ENCODE data around the gene RFX3.

RFX3 gene

DNA sequence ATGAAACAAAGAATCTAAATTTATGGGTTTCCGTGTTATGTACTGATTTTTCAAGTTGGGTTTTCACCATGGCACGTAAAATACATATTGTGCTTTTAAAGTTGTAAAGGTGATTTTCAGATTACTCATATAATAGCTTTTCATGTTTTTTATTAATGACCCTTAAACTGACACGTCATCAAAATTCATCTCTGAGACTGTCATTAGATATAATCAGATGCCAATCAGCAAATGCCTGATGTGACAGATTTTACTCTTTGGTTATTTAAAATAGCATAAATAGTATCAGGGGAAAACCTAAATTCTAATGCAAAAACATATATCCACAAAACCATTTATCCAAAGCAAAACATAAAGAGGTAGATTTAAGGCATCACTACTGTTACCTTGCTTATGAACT is 11.0 kb downstream of the RFX3 start:
- no peak overlapping the region for H3K4me3 ChIP-seq (ENCODE audit: low read depth, low read length)

DNA sequence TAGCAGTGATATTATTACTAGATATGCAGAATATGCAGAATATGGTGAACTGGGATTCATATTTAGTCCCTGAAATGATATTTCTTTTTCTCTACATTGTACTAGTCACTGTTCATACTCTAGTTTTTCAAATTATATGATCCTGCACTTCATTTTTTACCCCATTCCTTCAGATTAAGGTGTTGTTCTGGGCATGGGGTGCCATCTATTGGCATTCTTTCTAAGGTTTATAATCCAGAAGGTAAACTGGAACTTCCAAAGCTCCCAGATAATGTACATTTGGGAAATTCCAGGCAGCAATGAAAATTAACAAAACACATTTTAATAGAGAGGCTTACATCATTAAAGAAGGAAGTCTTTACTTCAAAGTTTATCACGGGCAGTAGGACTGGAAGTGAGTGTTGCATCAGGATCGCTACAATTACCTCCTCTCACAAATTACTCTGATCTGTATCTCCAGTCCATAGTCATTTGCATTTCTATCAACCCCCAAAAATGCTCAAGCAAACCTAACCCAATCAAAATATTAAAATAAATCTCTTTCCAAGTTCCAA is 12.5 kb downstream of the RFX3 start:
- H3K4me3 ChIP-seq (ENCODE audit: low read depth, low read length) = no peak overlapping the region

DNA sequence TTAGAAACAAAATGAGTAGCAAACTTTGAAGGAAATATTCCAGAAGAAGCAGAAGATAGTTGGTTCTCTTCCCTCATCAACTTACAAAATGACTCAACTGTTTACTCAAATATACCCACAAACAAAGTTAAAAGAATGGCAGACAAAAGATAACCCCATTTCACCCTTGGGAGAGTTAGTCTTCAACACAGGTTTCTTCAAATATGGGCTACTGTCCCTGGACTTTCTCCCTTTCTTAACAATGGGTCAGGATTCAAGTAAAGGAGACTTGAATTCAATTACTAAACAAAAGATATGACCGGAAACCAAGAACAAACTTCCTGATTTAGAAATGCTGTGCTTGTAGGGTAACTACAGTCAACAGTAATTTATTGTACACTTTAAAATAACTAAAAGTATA is 14.2 kb downstream of the RFX3 start:
- H3K4me3 ChIP-seq (ENCODE audit: low read depth, low read length) = no peak overlapping the region

DNA sequence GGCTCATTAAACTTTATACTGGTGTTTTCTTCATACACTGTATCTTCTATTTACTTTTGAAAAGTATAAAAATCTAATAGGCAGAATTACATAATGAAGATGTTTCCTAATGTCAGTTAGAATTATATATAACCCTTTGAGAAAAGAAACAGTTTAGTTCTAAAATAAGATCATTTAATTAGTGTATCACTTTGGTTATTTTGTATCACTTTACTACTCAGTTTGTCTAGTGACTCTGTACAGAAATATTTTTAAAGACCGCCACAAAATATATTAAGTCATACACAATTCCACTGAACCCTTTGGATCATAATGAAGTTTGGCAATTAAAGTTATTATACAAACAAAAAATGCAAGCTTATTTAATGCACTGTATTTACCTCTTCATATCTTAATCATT is 15.0 kb downstream of the RFX3 start:
- no peak overlapping the region for H3K4me3 ChIP-seq (ENCODE audit: low read depth, low read length)

DNA sequence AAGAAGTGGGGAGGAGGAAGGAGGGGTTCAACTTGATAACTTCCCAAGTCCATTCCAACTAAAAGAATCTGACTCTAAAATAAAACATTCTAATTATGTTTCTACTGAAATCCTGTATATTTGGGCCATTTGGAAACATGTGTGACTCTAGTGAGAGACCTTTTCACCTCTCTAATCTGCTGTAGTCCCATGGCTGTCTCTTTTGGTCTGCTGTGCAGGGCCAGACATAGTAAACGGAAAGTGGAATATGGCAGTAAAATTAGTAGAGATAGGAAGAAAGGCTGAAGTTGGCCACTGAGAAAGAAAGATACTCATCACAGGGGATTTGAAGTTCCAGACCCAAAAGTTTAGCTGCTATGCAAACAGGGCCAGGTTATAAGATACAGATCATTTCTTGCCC is 15.9 kb downstream of the RFX3 start:
- H3K4me3 ChIP-seq (ENCODE audit: low read depth, low read length) = no peak overlapping the region

DNA sequence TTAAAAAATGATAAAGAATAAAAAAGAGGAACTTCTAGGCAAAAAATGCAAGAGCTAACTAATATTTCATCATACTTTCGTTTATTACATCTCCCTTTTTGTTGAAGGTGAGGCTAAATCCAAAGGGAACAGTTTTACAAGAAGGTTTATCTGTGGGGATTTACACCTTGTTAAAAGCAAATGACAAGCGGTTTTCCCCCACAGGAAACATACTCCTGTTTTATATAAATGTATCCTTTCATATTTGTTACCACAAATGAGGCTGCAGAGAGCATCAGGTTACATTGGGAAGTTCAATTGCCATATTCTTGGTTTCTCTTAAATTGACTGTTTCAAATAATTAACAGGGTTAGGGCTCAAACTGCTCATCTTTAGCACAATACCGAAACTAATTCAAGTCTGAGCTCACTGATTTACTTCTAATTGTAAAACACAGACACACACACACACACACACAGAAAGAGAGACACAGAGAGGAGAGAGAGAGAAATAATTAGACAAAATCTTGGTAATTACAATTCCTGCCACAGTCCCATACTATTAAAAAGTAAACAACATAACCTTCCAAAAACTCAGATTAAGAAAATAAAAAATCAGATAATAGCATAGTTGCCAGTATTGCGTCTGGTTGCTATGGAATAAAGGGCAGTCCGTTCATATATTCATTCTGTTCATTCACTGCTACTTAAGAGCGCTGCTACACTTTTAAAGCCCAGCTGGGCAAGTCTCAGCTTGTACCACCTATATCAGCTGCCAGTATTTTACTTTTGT is 17.1 kb downstream of the RFX3 start:
- H3K4me3 ChIP-seq (ENCODE audit: low read depth, low read length) = no peak overlapping the region

DNA sequence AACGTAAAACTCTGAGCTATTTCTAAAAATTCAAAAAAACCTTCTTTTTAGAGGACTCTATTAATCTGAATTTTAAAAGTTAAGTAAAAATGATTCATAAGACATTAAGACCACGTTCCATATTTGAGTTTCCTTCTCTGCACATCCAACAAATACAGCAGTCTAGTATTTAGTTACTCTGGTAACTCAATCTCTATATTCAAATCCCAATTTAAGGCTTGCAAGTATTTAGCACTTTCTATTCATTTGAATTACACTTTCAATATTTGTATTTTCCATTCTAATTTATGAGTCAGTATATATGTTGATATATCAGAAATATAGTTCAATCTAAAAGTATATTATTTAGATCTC is 17.7 kb downstream of the RFX3 start:
- H3K4me3 ChIP-seq (ENCODE audit: low read depth, low read length) = no peak overlapping the region

DNA sequence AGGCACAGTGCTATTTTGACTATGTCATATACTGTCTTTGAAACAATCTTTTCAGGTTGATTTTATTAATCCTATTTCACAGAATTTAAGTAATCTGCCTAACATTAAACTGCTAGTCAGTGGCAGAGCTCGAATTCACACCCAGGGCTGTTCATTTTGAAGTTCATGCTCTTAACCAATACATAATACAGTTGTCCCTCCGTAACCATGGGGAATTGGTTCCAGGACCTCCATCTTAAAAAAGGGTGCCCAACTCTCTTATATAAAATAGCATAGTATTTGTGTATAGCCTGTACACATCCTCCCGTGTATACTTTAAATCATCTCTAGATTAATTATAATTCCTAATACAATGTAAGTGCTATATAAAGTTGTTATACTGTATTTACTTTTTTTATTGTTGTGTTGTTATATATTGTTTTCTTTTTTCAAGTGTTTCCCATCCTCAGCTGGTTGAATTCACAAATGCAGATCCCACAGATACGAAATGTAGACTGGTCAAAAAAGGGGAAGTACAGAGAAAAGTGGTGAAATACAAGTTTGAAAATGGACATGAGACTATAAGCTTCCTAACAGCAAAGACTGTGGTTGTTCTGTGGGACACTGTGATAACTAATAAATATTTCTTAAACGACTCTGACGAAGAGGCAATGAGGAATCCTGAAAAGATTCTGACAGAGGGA is 18.3 kb downstream of the RFX3 start:
- H3K4me3 ChIP-seq (ENCODE audit: low read depth, low read length) = no peak overlapping the region

DNA sequence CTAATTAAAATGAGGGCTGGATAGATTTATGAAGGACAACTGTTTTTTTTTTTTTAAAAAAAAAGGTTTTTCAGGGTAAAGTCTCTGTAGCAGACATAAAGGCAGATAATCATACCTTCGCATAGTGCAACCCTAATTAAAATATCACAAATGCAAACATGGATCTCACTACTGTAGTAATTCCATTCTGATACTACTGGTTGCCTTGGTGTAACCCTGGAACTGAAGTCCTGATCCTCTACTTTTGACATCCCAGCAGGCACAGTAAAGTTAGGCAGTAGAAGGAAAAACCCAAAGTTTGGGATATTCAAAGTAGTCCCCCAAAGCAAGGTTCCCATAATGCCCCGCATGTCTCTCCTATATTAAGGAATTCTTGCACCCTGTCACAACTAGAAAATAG is 19.6 kb downstream of the RFX3 start:
- no peak overlapping the region for H3K4me3 ChIP-seq (ENCODE audit: low read depth, low read length)

DNA sequence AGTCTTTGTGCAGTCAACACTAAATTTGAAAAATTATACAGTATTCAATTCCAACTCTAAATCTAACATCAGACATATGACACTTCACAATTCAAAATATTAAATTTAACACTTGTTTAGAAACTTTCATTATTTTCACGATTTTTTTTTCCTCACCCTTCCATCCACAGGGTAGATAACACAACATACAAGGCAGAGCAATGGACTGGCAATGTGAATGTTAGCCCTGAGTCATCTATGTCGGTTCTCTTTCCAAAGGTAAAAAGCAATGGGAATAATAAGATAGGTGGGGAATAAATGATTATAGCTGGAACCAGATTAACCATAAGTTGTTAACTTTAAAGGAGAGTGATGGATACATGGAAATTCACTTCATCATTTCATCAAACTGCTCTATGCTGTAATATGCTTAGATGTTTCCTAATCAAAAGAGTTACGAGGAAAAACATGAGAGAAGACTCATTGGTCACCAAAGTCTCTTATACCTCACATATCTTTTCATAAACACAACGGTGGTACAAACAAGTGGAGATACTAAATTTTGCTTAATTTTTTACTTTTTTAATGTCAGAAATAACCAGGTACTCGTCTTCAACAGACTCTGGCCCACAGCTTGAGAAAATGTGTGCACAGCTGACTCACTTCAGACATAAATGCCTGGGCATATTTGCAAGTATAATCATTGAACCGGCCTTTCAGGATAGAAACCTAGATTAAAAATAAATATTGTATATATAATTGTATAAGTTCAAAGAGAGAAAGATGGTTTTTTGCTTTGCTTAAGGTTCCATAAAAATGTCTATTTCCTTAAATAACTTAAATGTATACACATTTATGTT is 23.0 kb downstream of the RFX3 start:
- no peak overlapping the region for H3K4me3 ChIP-seq (ENCODE audit: low read depth, low read length)

DNA sequence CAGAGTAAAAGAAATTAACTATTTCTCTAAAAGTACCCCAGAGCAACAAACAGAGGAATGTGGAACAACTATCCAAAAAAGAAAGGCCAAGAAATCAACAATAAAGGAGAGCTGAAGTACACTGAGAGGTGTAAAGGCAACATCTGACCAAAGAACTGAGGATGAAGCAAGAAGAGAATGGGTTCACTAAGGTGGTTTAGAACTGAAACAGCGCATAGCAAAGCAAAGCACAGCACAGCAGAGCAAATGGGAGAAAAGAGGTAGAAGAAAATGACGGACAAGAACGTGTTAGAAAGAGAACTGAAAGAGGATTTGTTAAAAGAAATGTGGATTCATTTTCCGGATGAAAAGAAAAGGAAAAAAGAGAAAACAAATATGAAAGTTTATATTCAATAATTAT is 25.8 kb downstream of the RFX3 start:
- H3K4me3 ChIP-seq (ENCODE audit: low read depth, low read length) = no peak overlapping the region

DNA sequence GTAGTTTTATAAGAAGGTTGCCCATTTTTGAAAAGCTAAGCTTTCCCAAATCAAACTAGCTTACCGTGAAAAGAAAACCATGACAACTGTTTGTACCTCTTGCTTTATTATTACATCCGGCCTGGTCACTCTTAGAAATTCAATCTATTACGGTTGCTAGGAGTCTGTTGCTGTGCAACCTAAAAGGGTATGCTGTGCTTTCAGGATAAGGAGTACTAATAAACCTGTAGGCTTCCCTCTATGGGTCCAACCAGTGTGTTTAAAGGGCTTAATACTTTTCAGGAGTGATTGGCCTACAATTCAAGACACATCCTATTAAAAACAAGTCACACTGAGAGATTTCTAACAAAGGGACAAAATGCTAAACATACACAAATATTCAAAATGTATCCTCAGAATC is 27.1 kb downstream of the RFX3 start:
- H3K4me3 ChIP-seq (ENCODE audit: low read depth, low read length) = no peak overlapping the region

DNA sequence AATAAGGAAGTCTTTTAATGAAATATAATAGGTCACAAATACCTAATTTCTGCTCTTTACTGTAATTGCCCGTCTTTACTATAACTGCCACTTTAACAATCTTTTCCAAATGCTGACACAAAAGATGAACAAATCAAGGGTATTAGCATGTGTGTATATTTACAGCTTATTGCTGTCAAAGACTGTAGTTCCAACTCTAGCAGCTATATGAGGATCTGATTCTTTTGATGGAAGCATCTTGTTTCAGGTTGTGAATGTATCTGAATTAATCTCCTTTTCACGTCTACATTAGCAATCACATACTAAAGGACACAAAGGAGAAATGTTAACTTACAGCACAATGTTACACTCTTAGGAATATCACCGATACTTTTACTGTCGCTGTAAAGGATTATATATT is 27.9 kb downstream of the RFX3 start:
- no peak overlapping the region for H3K4me3 ChIP-seq (ENCODE audit: low read depth, low read length)

DNA sequence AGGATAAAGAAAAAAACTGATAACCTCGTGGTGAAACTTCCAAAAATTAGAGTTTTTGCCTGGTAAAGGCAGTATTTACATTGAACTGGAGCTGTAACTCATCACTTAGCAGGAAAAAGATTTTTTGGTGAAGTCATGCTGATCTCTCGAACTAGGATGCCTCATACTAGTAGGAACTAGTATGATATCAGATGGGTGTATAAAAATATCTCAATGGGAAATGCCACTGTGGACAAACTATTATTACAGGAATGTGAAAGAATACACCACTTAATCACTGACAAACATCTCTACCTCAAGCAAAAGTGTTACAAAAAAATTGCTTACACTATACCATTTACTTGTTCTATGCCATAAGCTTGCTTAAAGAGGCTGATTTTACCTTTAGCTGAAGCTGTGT is 28.4 kb downstream of the RFX3 start:
- no peak overlapping the region for H3K4me3 ChIP-seq (ENCODE audit: low read depth, low read length)

DNA sequence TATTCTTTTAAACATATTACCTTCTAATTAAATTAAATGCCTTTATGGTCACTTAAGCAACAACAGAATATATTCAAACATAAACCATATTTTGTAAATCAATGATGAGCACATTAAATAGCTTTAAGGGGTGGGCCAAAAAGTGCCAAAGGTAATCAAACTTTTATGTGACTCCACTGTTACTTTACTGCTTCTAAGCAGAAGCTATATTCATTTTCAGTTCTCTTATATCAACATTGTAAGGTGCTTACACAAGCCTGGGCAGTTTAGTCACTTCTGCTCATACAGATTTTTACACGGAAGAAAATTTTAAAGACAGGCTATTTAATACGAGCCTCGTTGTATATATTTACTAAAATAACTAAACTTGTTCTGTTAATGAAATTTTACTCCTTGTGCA is 29.9 kb downstream of the RFX3 start:
- no peak overlapping the region for H3K4me3 ChIP-seq (ENCODE audit: low read depth, low read length)

DNA sequence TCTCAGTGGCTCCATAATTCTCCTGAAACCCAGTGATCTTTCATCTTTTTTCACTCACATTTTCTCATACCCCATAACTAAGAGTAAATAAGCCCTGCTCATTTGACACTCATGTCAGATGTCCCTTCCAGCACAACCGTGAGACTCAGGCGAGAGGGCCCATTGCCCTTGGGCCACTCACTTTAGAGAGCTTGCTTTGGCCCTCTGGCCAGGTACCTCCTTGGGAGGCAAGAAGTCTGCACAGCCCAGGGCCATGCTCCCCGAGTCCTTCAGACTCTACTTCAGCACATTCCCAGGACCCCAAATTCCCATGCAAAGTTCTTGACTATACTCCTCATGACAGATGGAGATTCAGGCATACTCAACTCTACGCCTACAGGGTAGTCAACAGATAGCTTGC is 33.6 kb downstream of the RFX3 start:
- no peak overlapping the region for H3K4me3 ChIP-seq (ENCODE audit: low read depth, low read length)

DNA sequence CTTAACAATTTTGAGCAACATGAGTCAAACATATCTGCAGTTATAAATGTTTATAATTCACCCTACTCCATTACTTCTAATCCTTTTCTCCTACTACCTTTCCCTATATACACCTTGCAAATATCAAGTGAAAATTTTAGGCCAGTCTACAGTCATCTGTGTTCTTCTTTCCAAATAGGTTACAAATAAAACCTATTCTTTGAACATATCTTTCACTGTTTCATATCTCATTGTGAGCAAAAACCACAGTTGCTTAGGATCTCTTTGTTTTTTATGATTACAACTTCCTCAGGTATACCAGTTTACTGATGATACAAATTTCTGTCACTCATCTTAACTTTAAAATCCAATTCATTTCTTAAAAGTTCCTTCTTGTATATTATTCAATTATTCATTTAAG is 34.4 kb downstream of the RFX3 start:
- H3K4me3 ChIP-seq (ENCODE audit: low read depth, low read length) = no peak overlapping the region

DNA sequence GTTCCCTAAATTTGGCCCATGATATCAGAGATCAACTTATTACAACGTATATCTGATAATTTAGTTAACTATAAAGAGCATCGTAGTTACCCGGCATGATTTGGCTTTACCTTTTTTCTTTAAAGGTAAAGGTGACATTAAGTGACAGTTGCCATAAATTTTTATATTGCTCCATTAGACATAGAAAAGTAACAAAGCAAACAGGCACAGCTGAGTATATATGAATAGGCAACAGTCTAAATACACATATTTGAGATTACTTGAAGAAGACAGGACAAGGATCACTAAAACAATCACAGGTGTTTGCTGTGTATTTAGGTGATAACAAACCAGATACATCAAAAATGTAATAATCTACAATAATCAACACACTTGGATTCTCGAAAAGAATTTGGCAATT is 34.8 kb downstream of the RFX3 start:
- H3K4me3 ChIP-seq (ENCODE audit: low read depth, low read length) = no peak overlapping the region

DNA sequence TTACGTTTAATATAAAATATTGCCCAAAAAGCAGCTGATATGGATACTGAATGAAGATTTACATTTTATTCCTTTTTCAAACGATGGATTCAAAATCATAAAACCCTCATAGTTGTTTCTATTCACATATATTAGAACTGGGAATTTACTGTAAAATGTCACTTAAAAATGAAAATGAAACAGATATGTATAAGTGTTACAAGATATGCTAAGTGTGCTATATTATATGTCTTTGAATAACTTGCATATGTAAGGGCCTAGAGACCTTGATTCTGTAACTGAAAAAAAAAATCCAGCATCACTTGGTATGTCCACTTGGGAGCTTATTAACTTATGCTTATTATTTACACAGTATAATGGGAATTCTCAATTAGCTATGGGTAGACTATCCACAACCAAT is 43.2 kb downstream of the RFX3 start:
- H3K4me3 ChIP-seq (ENCODE audit: low read depth, low read length) = no peak overlapping the region

DNA sequence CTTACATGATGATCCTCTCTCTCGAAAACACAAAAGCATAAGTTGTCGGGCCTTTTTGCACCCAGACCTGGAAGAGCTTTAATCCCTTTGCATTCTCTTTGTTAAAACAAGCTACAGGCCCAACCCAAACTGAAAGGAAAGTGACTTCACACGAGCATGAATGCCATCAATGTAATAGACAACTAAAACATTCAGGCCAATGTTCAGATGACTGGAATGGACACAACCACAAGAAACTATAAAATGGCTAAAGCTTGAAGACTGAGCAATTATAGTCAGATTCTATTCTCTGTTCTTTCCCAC is 45.5 kb downstream of the RFX3 start:
- H3K4me3 ChIP-seq (ENCODE audit: low read depth, low read length) = no peak overlapping the region

DNA sequence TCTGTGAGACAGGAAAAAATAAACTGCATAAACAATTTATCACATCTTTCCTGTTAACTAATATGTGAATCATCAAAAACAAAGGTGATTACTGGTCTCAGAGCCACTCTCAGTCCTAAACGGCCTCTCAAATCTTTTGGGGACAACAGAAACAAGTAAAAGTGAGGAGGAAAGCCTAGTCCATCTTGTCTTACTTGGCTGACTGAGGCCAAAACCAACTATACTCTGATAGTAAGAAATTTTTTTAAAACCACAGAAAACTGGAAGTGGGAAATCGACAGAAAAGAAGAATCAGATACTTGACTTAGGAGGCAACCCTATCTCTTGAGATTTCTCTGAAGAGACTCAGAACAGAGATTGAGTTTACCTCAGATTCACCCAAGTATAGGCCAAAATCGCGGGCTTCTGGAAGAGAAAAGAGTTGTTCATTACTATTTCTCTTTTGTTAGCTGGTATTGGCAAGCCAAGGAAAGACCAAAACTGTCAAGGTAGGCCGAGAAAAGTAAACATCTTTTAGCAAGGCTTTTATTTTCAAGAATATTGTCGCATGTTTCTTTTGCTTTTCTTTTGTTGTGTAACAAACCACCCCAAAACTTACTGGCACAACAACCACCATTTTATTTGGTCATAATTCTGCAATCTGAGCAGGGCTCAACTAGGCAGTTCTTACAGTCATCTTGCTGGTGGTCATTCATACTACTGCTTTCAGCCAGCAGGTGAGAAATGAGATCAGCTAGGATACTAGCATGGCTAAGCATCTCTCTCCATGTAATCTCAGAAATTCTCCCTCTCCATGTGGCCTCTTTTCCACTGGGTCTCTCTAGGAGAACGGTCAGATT is 46.1 kb downstream of the RFX3 start:
- no peak overlapping the region for H3K4me3 ChIP-seq (ENCODE audit: low read depth, low read length)

Measured in iPS-11a (cell line).